Epithelial cell of proximal tubule (primary cell): ENCODE measurements around the gene CC2D2B. TPM values are rescaled to one million over a fixed set of nuclear protein-coding genes. Genes with fewer than 3 reads are reported as not detected.
"Not testable (repeated sequence)": the region's sequence is repeated elsewhere in the genome, so short reads cannot be mapped to it uniquely, and the experiment has no call there.

Source experiments
- DNase-seq: peaks from one replicate; pipeline ENCODE4 v3.0.0-alpha.2; 2011; ENCODE audit warnings: low read depth
- H3K4me3 ChIP-seq: 2 replicates; pipeline ENCODE4 v1.5.1; 2011; ENCODE audit warnings: low read depth, mild to moderate bottlenecking, low read length
- CTCF ChIP-seq: conservative IDR thresholded peaks from 2 replicates; pipeline ENCODE4 v1.5.1; 2012; ENCODE audit warnings: low read depth, mild to moderate bottlenecking, low read length
- total RNA-seq: library from RNA; depleted of rRNA; stranded (reverse); fragments of >200 nt; gene quantifications from 2 replicates; pipeline ENCODE4 v1.2.3, GENCODE V29; 2015

Gene CC2D2B
- total RNA-seq, 1 donor from 2014 or later, result 0.52 TPM

GRCh38 chr10:95866467-95866842 is 41.3 kb upstream of the CC2D2B start:
- DNase-seq, result no peak
- no peak for TF ChIP-seq CTCF
- no peak overlapping the region for H3K4me3 ChIP-seq

DNA sequence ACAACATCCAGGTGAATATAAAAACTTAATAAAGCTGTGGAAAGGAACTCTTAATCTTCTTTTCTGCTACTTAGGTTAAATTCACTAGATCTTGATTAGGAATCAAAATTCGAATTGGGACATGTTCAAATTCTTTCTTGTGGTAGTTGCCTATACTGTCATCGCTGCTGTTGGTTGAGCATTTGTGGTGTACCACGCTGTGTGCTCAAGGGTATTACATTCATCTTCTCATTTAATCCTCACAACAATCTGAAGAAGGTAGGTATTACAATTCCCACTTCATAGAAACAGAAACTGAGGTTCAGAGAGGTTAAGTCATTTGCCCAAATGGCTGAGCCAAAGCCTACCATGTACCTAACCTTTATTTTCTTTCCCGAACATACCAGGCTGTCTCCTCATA is 39.9 kb upstream of the CC2D2B start:
- no peak for TF ChIP-seq CTCF
- H3K4me3 ChIP-seq, result no peak overlapping the region
- DNase-seq, result no peak

- no peak for DNase-seq
- no peak overlapping the region for H3K4me3 ChIP-seq
- TF ChIP-seq CTCF, result no peak
Measured at GRCh38 chr10:95872158-95872711, 35.5 kb upstream of the CC2D2B start.

GRCh38 chr10:95873139-95873538 is 34.6 kb upstream of the CC2D2B start:
- TF ChIP-seq CTCF, result no peak
- DNase-seq, result no peak
- H3K4me3 ChIP-seq, result no peak overlapping the region

- H3K4me3 ChIP-seq, result no peak overlapping the region
- no peak for DNase-seq
- no peak for TF ChIP-seq CTCF
Measured at GRCh38 chr10:95873651-95874050, 34.1 kb upstream of the CC2D2B start.

- H3K4me3 ChIP-seq, DNase-seq: not testable (repeated sequence)
Measured at GRCh38 chr10:95874783-95875182, 33.0 kb upstream of the CC2D2B start.

- DNase-seq, result no peak
- no peak for TF ChIP-seq CTCF
- H3K4me3 ChIP-seq, result no peak overlapping the region
Measured at GRCh38 chr10:95876756-95877155, 31.0 kb upstream of the CC2D2B start.
